HG02973 (cell line): Measurements from ENCODE around the gene RHOV.

Experiments used
- ATAC-seq: cut with Tn5 transposase; IDR thresholded peaks from one replicate; pipeline ENCODE4 v1.9.1; 2021; ENCODE audit warnings: moderate library complexity; ENCODE audit not compliant: unreplicated experiment

RHOV gene

DNA sequence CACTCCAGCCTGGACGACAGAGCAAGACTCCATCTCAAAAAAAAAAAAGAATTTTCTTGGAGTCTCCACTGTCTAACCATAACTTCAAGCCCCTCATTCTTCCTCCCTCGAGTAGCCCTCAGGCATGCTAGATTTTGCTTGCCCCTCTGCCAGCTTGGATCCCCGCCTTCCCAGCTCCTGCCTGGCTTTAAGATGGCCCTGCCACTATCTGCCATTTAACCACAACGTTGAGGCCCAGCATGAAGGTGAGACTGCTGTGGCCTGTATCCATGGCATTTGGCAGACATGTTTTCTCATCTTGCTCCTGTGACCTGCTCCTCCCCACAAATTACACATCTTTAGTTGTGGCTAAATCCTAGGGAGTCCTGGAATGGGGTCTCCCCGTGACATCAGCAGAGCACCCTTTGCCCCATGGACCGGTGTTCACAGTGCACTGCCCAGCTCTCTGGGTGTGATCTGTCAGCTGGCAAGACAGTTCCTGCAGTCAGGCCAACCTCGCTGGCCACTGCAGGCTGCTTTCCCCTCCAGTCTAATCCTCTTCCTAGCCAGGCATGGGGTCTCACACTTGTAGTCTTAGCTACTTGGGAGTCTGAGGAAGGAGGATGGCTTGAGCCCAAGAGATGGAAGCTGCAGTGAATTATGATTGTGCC is 30.6 kb upstream of the RHOV start:
- no peak for ATAC-seq

DNA sequence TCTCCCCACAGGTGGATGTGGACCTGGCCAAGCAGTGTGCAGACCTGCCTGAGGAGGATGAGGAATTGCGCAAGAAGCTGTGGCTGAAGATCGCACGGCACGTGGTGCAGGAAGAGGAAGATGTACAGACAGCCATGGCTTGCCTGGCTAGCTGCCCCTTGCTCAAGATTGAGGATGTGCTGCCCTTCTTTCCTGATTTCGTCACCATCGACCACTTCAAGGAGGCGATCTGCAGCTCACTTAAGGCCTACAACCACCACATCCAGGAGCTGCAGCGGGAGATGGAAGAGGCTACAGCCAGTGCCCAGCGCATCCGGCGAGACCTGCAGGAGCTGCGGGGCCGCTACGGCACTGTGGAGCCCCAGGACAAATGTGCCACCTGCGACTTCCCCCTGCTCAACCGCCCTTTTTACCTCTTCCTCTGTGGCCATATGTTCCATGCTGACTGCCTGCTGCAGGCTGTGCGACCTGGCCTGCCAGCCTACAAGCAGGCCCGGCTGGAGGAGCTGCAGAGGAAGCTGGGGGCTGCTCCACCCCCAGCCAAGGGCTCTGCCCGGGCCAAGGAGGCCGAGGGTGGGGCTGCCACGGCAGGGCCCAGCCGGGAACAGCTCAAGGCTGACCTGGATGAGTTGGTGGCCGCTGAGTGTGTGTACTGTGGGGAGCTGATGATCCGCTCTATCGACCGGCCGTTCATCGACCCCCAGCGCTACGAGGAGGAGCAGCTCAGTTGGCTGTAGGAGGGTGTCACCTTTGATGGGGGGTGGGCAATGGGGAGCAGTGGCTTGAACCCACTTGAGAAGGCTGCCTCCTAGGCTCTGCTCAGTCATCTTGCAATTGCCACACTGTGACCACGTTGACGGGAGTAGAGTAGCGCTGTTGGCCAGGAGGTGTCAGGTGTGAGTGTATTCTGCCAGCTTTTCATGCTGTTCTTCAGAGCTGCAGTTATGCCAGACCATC is 28.8 kb upstream of the RHOV start:
- ATAC-seq: no peak

DNA sequence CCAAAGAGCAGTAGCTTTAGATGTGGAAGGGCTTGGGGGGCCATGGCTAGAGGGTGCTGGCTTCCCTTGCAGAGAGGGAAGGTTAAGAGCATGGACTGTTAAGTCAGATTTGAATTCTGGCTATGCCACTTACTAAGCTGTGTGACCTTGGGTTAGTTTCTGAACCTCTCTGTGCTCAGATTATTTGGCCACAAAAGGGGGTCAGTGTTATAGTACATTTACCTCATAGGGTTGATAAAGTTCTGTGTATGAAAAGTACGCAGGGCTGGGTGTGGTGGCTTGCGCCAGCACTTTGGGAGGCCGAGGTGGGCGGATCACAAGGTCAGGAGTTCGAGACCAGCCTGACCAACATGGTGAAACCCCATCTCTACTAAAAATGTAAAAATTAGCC is 27.0 kb upstream of the RHOV start:
- no peak for ATAC-seq

DNA sequence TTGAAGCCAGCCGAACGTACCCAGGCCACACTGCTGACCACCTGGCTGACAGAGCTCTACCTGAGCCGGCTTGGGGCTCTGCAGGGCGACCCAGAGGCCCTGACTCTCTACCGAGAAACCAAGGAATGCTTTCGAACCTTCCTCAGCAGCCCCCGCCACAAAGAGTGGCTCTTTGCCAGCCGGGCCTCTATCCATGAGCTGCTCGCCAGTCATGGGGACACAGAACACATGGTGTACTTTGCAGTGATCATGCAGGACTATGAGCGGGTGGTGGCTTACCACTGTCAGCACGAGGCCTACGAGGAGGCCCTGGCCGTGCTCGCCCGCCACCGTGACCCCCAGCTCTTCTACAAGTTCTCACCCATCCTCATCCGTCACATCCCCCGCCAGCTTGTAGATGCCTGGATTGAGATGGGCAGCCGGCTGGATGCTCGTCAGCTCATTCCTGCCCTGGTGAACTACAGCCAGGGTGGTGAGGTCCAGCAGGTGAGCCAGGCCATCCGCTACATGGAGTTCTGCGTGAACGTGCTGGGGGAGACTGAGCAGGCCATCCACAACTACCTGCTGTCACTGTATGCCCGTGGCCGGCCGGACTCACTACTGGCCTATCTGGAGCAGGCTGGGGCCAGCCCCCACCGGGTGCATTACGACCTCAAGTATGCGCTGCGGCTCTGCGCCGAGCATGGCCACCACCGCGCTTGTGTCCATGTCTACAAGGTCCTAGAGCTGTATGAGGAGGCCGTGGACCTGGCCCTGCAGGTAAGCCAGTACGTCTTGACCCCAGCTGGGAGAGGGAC is 26.4 kb upstream of the RHOV start:
- no peak for ATAC-seq

DNA sequence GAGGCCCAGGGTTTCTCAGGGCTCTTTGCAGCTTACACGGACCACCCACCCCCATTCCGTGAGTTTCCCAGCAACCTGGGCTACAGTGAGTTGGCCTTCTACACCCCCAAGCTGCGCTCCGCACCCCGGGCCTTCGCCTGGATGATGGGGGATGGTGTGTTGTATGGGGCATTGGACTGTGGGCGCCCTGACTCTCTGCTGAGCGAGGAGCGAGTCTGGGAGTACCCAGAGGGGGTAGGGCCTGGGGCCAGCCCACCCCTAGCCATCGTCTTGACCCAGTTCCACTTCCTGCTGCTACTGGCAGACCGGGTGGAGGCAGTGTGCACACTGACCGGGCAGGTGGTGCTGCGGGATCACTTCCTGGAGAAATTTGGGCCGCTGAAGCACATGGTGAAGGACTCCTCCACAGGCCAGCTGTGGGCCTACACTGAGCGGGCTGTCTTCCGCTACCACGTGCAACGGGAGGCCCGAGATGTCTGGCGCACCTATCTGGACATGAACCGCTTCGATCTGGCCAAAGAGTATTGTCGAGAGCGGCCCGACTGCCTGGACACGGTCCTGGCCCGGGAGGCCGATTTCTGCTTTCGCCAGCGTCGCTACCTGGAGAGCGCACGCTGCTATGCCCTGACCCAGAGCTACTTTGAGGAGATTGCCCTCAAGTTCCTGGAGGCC is 25.6 kb upstream of the RHOV start:
- no peak for ATAC-seq

DNA sequence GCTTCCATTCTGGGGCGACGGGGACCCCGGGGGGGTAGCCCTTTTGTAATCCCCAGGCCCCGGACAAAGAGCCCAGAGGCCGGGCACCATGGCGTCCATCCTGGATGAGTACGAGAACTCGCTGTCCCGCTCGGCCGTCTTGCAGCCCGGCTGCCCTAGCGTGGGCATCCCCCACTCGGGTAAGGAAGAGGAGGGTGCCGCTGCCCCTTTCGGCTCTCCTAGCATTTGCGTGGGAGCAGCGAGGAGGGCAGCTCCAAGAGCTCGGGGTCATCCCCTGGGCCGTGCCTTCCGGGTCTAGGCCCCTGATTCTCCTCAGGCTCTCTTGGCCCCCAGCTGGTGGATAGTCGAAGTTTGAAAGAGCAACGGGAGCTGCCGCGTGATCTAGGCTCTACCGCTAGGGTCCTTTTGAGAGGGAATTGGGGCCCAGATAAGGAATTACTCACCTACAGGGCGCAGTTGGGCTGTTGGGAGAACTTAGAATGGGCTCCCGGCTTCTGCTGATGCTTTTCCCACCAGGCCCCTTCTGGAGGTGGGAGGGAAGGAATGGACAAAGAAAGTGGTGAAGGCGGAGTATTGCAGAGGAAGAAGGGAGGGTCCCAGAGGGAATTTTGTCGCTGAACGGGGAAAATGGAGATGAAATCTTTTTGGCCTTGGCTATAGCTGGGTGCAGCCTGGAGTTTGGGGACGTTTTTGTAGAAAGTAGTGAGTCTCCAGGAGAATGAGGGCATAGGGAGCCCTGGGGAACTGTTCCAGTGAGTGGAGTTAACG is 20.8 kb upstream of the RHOV start:
- ATAC-seq: peak; percentile 44

DNA sequence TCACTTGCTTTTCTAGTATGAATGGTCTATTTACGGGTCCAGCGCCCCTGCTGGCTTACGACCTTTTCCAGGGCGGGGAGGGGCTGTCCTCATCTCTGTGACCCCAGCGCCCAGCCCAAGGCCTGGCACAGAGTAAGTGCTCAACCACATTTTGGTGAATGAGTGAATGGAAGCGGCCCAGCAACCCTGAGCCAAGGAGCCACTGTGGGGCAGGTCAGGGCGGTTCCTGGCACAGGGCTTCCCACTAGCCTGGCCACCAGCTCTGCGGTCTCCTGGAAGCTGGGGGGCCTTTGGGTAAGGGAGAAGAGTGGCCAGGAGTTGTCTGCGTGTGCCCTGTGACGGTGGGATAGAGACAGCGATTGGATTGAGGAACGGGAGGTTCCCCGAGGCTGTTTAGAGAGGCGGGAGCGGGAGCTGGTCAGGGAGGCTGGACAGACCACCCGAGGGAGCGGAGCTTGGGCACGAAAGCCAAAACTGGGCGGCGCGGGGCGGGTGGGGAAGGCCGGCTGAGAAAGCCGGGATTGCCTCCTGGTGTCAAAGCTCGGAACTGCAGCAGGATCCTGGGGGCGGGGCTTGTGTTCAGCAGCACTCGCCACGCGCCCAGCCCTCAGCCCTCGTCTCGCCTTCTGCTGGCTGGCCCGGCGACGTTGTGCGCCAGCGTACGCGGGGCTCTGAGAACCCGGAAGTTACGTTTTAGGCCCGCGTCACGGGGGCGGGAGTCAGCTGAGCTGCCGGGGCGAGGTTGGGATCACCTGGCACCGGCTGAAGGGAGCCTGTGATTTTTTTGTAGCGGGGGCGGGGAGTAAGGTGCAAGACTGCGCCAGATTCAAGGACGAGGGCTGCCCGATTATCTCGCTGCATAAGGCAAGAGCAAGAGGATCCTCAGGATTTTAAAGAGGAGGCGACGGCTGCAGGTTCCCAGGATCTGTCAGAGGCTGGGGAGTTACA is 20.0 kb upstream of the RHOV start, which contains the start of gene VPS18:
VPS18 (plus strand) TSS at position 718 of the 948 bp plus-strand sequence. CDS start 319 bp downstream, outside the sequence.
- peak; percentile 82 for ATAC-seq

DNA sequence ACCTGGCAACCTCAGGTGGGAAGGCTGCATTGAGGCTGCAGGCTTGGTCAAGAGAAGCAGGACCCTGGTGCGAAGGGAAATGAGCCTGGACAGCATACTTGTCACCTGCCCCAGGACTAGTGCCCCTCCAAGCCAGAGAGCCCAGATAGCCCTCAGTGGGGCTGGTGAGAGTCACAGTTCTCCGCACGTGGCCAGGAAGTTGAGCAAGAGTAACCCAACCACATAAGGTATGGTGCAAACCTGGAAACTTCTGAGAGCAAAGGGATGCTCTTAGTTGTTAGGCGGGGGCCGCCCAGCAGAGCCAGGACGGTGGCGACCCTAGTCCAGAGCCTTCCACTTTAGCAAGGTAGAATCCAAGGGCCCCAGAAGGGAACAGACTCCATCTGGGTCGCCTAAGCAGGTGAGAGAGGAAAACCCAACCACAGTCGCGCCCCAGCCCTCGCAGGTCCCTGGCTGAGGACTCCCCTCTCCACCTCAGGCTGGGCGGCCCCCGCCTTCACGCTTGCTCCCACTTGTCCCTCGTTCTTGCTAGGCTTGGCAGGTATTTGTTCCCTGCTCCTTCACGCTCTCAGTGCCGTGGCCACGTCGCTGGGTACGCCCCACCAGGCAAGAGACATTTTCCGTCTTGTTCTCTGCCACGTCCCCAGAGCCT is 19.1 kb upstream of the RHOV start:
- no peak for ATAC-seq

DNA sequence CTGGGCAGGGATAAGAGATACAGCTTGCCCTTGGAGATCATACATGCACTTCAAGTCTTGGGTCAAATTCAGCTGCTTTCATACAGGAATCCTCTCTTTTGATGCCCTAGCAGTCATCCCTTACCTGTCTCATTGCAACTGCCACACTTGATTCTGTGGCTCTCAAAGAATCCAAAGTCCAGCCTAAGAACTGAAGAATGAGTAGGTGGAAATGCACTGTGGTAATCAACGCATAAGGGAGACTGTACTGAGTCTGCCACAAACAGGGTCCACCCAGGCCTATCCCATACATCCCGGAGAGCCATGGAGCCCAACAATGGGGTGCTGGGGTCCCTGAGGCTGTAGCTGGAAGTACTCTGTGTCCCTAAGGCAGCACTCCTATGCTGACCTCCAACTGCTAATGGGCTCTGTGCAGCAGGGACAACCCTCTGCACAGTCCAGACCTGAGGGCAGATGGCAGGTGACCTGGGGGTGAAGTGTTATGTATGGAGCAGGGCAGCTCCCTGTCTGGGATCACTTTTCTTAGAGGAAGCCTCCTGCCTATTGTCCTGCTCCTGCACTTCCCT is 18.5 kb upstream of the RHOV start:
- no peak for ATAC-seq

DNA sequence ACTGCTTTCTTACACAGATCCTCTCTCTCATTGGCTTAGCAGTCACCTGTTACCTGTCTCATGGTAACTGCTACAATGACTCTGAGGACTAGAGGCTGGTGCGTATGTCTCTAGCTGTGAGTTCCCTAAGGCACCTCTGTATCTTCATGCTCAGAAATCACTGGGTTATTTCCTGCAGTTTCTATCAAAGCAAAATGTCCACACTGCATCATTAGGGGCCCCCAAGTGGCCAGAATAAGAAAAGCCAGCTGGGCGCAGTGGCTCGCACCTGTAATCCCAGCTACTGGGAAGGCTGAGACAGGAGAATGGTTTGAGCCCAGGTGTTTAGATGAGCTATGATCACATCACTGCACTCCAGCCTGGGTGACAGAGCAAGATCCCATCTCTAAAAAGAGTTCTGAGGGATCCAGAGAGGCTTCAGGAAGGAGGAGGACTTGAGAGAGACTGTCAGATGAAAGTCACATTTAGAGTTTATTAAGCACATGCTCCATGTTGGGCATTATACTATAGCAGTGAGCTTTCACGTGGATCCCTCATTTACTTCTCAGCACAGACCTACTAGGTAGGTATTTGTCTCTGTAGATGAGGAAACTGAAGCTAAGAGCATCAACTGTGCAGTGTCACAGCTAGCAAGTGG is 17.9 kb upstream of the RHOV start:
- ATAC-seq: no peak

DNA sequence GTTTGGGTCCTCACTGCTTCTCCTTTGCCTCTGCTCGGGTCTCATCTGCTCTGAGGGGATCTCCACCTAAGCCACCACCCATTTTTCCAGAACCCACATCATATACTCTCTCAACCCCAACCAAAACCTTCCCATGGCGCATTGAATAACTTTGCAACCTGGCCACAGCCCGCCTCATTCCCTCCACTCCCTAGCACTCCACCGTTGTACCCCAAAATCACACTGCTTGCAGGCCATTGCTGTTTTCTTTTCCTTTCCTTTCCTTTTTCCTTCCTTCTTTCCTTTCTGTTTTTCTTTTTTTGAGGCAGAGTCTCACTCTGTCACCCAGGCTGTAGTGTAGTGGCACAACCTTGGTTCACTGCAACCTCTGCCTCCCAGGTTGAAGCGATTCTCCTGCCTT is 17.1 kb upstream of the RHOV start:
- no peak for ATAC-seq

DNA sequence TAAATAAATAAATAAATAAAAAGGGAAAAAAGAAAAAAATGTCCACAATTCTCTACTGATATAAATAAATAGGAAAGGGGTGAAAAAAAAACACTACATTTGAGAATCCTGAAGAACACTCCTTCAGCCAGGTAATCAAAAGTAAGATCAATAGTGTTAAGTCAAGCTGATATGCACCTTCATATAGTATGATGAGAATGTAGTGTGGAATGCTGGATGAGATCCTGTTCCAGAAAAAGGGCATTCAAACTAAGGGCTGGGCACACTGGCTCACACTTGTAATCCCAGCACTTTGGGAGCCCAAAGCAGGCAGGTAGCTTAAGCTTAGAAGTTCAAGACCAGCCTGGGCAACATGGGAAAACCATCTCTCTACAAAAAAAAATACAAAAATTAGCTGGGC is 15.1 kb upstream of the RHOV start:
- no peak for ATAC-seq

DNA sequence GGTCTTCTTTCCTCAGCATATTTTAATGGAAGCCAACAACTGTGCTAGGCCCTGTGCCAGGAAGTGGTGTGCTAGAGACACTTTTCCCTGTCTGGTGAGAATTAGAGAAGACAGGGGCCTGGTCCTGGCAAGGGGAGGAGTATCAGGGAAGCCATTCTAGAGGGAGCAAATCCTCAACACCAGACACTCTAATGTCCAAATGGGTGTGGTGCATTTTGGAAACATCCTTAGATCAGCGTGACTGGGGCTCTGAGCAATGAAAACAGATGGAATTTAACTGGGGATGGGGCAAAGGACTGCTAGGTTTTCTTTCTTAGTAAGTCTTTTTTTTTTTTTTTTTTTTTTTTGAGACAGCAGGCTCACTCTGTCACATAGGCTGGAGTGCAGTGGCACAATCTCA is 12.6 kb upstream of the RHOV start:
- ATAC-seq: no peak

DNA sequence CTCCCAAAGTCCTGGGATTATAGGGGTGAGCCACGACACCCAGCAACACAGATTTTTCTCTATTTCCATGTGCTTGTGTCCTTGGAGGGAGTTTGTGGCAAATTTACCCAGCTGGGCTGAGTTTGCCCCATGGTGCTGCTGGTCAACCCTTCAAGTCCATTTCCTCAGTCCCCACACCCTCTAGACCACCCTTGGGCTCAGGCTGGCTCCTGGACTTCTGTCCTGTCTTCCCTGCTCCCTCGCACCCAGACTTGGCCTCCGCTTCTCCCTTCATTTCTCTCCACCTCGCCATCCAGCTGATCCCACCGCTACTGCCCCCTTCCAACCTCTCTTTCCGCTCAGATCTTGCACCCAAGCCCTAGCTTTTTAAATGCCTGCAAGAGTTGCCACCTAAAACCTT is 7.3 kb upstream of the RHOV start:
- ATAC-seq: no peak

DNA sequence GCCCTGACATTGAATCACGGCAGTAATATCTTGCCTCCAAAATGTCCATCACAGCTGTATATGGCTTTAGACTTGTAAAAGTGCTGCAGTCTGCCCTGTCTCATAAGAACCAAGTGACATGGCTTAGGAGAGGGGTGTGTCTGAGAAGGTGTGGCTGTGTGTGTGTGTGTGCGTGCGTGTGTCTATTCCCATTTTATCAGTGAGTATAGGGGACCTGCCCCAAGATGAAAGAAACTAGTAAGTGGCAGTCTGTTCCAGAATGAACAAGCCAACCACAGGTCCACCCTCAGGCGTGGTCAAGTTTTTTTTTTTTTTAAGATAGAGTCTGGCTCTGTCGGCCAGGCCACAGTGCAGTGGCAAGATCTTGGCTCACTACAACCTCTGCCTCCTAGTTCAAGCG is 5.6 kb upstream of the RHOV start:
- no peak for ATAC-seq

DNA sequence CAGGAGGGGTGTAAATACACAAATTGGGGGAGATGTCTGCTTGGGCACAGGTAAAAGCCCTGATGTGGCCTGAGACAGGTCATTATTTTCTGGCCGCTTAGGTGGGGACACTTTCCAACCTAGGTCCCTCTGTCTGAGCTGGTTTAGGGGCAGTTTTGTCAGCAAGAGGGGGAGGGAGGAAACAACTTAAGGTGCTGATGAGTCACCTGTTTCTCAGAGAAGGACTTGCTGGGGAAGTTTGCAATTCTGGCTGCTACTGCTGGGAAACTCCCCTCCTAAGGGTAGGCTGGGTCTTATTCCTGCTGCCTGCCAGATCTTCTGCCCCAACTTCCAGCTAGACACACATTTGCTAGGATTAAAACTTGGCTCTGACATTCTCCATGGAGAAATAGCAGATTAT is 4.8 kb upstream of the RHOV start:
- ATAC-seq: no peak

DNA sequence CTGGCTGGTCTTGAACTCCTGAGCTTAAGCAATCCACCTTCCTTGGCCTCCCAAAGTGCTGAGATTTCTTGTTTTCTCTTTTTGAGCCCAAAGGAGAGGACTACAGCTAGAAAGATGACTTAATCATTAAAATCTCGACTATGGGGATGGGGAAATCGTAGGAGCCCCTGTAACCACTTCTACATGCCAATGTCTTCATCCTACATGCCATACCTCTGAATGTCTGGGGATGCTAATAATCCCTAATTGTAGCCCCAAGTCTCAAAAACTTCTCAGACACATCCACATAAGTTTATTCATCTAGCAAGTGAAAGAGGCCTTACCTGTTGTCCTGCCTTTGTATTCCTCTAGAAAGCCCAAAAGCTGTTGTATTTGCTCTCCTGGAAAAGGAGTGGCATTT is 3.7 kb upstream of the RHOV start:
- no peak for ATAC-seq
